ENCODE measurements around the gene SAMD9L.
"Not testable (repeated sequence)": the region's sequence is repeated elsewhere in the genome, so short reads cannot be mapped to it uniquely, and the experiment has no call there.

The SAMD9L gene

GRCh38 chr7:93146036-93146435 lies 2.1 kb downstream of the SAMD9L start:
- DNase-seq (ENCODE audit: low read depth, low spot score), result no peak

- DNase-seq (ENCODE audit: low read depth, low spot score), result no peak
Measured at GRCh38 chr7:93145354-93145753, 2.8 kb downstream of the SAMD9L start.

DNA sequence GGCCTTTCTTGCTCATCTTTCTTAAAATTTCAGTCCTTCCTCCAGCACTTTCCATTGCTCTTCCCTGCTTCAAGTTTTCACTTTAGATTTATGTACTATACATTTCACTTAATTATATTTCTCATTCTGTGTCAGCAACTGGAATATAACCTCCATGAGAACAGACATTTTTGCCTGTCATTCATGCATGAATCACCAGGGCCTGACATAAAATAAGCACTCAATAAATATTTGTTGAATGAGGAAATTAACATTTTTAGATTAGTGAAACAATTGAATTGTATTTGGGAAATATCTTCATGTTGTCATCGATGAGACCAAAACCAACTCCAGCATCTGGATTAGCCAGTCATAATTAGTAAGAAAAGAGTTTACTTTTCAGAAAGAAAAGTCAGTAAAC lies 6.1 kb downstream of the SAMD9L start:
- no peak for DNase-seq (ENCODE audit: low read depth, low spot score)

DNA sequence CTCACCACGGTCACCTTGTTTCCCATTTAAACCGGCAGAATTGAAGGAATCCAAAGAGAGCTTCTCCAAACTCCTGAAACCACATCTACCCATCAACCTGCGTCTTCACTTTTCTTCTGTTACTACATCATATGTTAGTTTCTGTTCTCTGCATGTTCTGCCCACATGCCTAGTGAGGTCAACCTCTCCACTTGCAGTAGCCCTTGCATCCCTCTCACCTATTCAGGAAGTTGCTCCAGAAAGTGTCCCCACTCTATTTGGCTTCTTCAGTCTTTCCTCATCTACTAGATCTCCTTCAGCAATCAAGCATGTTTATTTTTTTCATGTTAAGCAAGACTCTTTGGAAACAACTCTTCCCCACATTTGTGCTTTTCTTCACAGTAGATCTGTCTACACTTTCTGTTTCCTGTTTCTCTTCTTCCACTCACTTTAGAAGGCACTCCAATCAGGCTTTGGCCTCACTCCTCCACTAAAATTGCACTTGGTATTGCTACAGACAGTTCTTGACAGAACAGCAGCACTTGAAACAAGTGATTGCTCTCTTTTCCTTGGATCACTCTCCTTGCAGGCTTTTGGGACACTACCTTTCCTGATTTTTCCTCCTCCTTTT lies 7.5 kb downstream of the SAMD9L start:
- no peak for DNase-seq (ENCODE audit: low read depth, low spot score)

- DNase-seq (ENCODE audit: low read depth, low spot score), result no peak
Measured at GRCh38 chr7:93138576-93138975, 9.6 kb downstream of the SAMD9L start.

DNA sequence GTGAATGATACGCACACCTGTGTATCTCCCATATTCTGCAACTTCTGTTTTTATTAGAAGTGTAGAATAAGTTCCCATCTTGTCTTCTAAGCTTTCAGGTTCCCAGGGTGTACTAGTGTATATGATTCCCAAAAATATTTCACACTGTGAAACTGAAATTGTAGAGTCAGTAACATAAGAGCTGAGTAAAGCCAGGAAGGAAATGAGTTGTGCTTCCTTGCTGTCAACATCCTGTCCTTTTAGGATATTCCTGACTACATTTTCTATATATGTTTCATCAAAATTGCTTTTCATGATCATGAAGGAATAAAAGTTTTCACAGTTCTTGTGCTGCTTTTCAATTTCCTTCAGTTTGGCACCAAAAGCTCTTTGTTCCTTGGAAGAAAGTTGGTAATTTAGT lies 15.2 kb downstream of the SAMD9L start:
- DNase-seq (ENCODE audit: low read depth, low spot score), result no peak

DNA sequence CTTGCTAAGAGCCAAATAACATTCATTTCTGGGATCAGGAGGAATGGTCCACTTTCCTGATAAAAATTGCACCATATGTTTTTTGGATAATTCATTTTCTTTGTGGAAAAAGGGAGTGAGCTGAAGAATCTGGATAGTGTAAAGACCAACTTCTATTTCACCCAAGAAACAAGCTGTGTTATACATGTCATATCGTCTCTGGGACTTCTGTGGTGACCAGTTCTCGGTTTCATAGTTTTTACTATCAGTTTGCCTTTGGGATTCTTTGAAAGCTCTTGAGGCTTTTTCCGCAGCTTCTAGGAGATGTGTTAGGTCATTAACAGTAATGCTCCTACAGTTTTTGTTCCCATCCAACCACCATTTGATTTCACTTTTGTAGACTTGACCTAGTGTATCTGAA lies 16.0 kb downstream of the SAMD9L start:
- DNase-seq (ENCODE audit: low read depth, low spot score), result no peak

GRCh38 chr7:93126954-93127353 lies 21.2 kb downstream of the SAMD9L start:
- not testable (repeated sequence) for DNase-seq (ENCODE audit: low read depth, low spot score)

GRCh38 chr7:93123532-93123931 lies 24.7 kb downstream of the SAMD9L start:
- DNase-seq (ENCODE audit: low read depth, low spot score), result not testable (repeated sequence)

GRCh38 chr7:93120592-93121549 lies 27.3 kb downstream of the SAMD9L start:
- DNase-seq (ENCODE audit: low read depth, low spot score), result no peak

DNA sequence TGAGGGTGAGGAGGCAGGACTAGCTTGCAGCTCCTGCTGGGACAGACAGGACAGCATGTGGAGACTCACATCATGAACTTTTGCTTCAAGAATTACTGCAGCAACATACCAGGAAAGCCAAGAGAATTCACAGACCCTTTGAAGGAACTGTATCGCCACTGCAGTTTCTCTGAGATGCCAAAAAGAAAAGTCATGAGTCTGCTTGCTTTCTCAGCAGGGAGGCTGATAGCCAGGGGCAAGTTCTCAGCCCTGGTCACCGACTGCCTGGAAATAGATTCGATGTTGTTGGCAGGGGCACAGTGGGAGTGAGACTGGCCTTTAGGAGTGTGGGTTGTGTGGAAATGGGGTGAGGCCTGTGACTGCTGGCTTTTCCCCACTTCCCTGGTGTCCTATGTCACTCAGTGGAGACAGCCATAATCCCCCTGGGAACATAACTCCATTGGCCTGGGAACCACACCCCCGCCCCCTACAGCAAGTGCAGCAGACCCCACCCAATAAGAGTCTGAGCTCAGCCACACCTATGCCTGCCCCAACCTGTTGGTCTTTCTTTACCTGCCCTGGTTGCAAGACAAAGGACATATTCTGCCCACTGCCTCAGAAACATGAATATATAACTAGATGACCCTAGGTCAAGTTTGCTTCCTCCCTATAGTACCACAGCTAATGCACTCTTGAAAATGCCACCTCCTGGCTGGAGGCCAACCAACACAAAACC lies 28.8 kb downstream of the SAMD9L start:
- DNase-seq (ENCODE audit: low read depth, low spot score), result peak; percentile 26

DNA sequence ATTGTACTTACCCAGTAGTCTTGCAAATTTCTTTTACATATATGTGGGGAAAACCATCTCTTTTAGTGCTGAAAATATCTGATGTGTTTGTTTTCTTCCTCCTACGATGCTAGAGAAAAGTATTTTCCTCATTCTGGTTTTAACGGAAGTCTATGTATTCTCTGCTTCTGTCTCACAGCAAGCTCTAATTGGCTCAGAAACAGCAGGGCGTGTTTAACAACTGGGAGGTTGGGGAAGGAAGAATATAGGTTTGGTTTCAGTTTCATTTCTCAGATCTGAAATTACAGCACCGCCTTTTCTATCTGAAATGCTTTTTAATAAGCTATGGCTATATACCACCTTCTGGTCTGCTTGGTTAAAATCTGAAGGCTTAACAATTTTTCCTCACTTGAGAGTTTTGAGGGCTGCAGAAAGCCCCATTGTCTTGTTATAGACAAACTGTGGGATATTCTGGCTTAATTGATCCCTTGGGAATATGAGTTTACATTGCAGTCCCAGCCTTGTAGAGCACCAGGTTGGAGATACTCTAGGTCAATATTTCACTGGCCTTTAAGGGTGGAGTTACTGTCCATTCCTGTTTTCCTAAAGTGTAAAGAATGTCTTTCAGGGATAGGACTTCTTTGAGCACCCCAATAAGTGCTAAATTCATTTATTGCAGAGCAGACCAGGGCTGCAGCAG lies 30.2 kb downstream of the SAMD9L start, which contains the start of gene SAMD9:
Gene SAMD9, minus strand, starts transcription at position 128 of the 679 bp plus-strand sequence. CDS start 11,882 bp downstream, outside the sequence.
- DNase-seq (ENCODE audit: low read depth, low spot score), result peak; percentile 78

- no peak for DNase-seq (ENCODE audit: low read depth, low spot score)
Measured at GRCh38 chr7:93117327-93117726, 30.9 kb downstream of the SAMD9L start.

GRCh38 chr7:93115796-93116195 lies 32.4 kb downstream of the SAMD9L start:
- no peak for DNase-seq (ENCODE audit: low read depth, low spot score)

DNA sequence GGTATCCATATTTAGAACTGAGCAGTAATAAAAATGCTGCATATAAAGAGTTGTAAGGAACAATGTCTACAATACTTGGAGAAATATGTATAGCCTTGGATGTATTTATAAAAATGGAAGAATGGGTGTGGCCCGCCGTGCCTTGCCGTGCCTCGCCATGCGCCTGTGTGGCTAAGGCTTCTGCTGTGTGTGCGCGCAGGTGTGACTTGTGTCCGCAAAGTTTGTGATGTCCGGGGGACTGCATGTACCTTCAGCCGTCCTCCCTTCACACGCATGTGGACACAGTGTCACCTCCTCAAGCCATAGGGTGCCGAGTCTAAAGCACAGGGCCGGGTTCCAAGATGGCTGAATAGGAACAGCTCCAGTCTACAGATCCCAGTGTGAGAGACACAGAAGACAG lies 40.2 kb downstream of the SAMD9L start:
- no peak for DNase-seq (ENCODE audit: low read depth, low spot score)

DNA sequence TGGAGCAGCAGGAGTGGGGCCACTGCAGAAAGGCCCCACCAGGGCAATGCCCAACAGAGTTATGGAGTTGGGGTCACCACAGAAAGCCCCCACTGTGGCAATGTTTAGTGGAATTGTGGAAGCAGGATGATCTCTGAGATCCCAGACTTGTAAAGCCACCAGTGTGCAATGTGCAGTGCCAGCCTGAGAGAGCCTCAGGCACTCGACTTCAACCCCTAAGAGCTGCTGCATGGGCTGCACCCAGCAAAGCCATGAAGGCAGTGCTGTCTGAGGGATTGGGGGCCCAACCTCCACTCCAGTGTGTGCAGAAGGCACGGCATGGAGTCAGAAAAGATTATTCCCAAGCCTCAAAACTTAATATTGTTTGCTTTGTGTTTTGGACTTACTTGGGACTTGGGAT lies 50.8 kb downstream of the SAMD9L start:
- no peak for DNase-seq (ENCODE audit: low read depth, low spot score)

DNA sequence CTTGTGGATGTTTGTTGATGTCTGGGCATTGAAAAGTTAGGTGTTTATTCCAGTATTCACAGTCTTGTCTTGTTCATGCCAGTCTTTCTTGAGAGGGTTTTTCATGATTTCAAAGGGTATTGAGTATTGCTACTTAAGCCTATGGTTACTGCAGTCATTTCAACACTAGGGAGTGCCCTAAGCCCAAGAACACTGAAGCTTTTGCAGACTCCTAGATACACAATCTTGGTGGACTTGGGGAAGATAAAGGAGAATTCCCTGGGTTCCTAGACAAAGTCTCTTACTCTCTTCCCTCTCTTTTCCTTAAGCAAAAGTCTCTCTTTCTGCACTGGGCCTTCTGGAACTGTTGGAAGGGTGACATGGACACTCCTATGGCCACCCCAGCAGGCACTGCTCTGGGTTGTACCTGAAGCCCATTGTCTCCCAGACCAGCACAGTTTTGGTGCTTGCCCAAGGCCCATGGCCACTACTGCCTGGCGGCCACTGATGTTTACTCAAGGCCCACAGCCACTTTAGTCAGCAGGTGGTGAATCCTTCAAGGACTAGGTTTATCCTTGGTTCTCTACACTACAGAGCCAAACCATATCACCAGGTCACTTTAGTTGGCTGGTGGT lies 55.3 kb downstream of the SAMD9L start:
- peak; percentile 19 for DNase-seq (ENCODE audit: low read depth, low spot score)
